Measurements from ENCODE around the gene EXPH5. TPM values are rescaled to one million over a fixed set of nuclear protein-coding genes. Genes with fewer than 3 reads are reported as not detected.

Gene EXPH5
- total and polyA plus RNA-seq, 2 of the 8 experiments (the other 6 are each of a cell fraction or from before 2014, with no cell fraction given), result 1.1 to 11.5 TPM

GRCh38 chr11:108511851-108512474 is 81.6 kb downstream of the EXPH5 start:
- POLR2A ChIA-PET (ENCODE audit: partially characterized antibody), result no interaction called here
- TF ChIP-seq MAX (IDR thresholded peaks at IDR 0.05) (no peak), HDAC6 (IDR thresholded peaks at IDR 0.05; ENCODE audit: low read depth, low read length) (no peak), MAFK (IDR thresholded peaks at IDR 0.05; ENCODE audit: low read depth, low read length) (no peak), GABPA (IDR thresholded peaks at IDR 0.05; ENCODE audit: borderline replicate concordance, insufficient read depth, low read length) (no peak), CTCF (IDR thresholded peaks at IDR 0.05; ENCODE audit: control extremely low read depth in 1 of 3, insufficient read depth in 1 of 3, low read depth in 1 of 3, low read length in 3 of 3) (no peak), SRF (IDR thresholded peaks at IDR 0.05; ENCODE audit: low read depth, low read length) (no peak), CREB1 (IDR thresholded peaks at IDR 0.05) (no peak), KDM4A (IDR thresholded peaks at IDR 0.05; ENCODE audit: low read depth, low read length, severe bottlenecking) (no peak), SIN3A (conservative IDR thresholded peaks at IDR 0.05 in 1 of 2, IDR thresholded peaks at IDR 0.05 in 1 of 2; ENCODE audit: low read depth in 1 of 2, low read length in 2 of 2) (no peak), BCL11A (IDR thresholded peaks at IDR 0.05; ENCODE audit: low read depth in 2 of 2, low read length in 2 of 2) (no peak), TEAD4 (IDR thresholded peaks at IDR 0.05; ENCODE audit: low read depth, low read length) (no peak)

More at GRCh38 chr11:108511851-108512474, 81.6 kb downstream of the EXPH5 start:
- no peak overlapping the region for H3K23ac ChIP-seq (ENCODE audit: insufficient read length)
- H2BK12ac ChIP-seq (ENCODE audit: low read depth, low read length), result no peak overlapping the region
- H3K18ac ChIP-seq (ENCODE audit: extremely low read depth, low read length), result no peak overlapping the region
- H4K8ac ChIP-seq (ENCODE audit: extremely low read depth, insufficient read depth, low read length), result no peak overlapping the region
- peaks cover 6 to 37% (median 18%) of the 10 kb centered on the region in 4 experiments; a peak in 6 of 8 replicates for H3K36me3 ChIP-seq (ENCODE audit: control insufficient read depth in 2 of 4, insufficient read depth in 4 of 4, low read length in 3 of 4)
- 85% methylated on average over 2 of the region's 2 CpGs; no CpG with 5 or more reads in 1 of the 2 experiments for WGBS, 2 experiments (ENCODE audit: extremely low coverage in 1 of 2, insufficient coverage in 1 of 2, insufficient read length in 1 of 2, insufficient replicate concordance in 2 of 2, low coverage in 1 of 2, low lambda C conversion rate in 2 of 2, missing lambda C conversion rate in 1 of 2)
- no peaks in the 10 kb centered on the region for H3K27me3 ChIP-seq (replicated peaks in 1 of 4; ENCODE audit: control insufficient read depth in 3 of 4, extremely low read depth in 1 of 4, insufficient read depth in 3 of 4, low read length in 3 of 4)
- no peak for FAIRE-seq
- H3K56ac ChIP-seq (replicated peaks; ENCODE audit: insufficient read length, low read depth, low read length), result no peak overlapping the region
- no peak overlapping the region for H3K4ac ChIP-seq (replicated peaks; ENCODE audit: insufficient read length, low read depth, low read length)
- no peak overlapping the region for H3K27ac ChIP-seq (ENCODE audit: low read depth, low read length)
- H4K20me1 ChIP-seq (replicated peaks in 1 of 2; ENCODE audit: control insufficient read depth in 1 of 2, insufficient read depth in 2 of 2, low read length in 2 of 2), result no peaks in the 10 kb centered on the region
- H3K9me3 ChIP-seq (ENCODE audit: insufficient read depth in 2 of 2, low read depth in 1 of 2, low read length in 1 of 2), result peaks cover 20 to 22% of the 10 kb centered on the region in 2 experiments; a peak in 3 of 4 replicates
- no peak overlapping the region for H4K5ac ChIP-seq (ENCODE audit: insufficient read length, low read depth, low read length)
- no peak overlapping the region for H2BK20ac ChIP-seq (ENCODE audit: low read length)
- CTCF ChIA-PET (ENCODE audit: partially characterized antibody), result no interaction called here
- H2BK15ac ChIP-seq (ENCODE audit: low read length), result no peak overlapping the region
- no peak overlapping the region for H2AFZ ChIP-seq (ENCODE audit: low read length)
- H3K79me2 ChIP-seq (ENCODE audit: control insufficient read depth in 1 of 2, insufficient read depth in 2 of 2, low read length in 2 of 2), result no peaks in the 10 kb centered on the region
- no peak overlapping the region for H2AK5ac ChIP-seq (ENCODE audit: low read depth, low read length)
- no peak overlapping the region for H3K14ac ChIP-seq (ENCODE audit: insufficient read length)
- no peaks in the 10 kb centered on the region for H3K79me1 ChIP-seq (ENCODE audit: low read depth, low read length)
- H3K4me3 ChIP-seq (ENCODE audit: extremely low read depth in 1 of 4, insufficient read depth in 2 of 4, low read depth in 3 of 4, low read length in 4 of 4), result no peak overlapping the region
- no peak for DNase-seq (ENCODE audit: low read depth in 1 of 2, low spot score in 2 of 2)
- H3K9ac ChIP-seq (replicated peaks in 1 of 4; ENCODE audit: extremely low read depth in 1 of 4, low read depth in 3 of 4, low read length in 3 of 4), result no peak overlapping the region
- H3K4me2 ChIP-seq (ENCODE audit: insufficient read depth in 1 of 2, low read depth in 2 of 2, low read length in 2 of 2), result no peak overlapping the region
- H3K23me2 ChIP-seq (ENCODE audit: low read depth, low read length), result no peaks in the 10 kb centered on the region
- H2BK5ac ChIP-seq (ENCODE audit: low read depth, low read length), result no peak overlapping the region
- H2BK120ac ChIP-seq (replicated peaks; ENCODE audit: low read depth, low read length), result no peak overlapping the region
- no peak overlapping the region for H4K91ac ChIP-seq (replicated peaks; ENCODE audit: insufficient read length, low read length)
- H3K4me1 ChIP-seq (replicated peaks in 1 of 4; ENCODE audit: control insufficient read depth in 3 of 4, insufficient read depth in 4 of 4, low read length in 3 of 4), result no peaks in the 10 kb centered on the region
